HCT116 (cell line): ENCODE measurements around the gene SLC46A3. TPM values are rescaled to one million over a fixed set of nuclear protein-coding genes. Genes with fewer than 3 reads are reported as not detected.

Experiments used
- ATAC-seq: fragments of 200-7000 bp; cut with Tn5 transposase; 2 replicates; pipeline ENCODE4 v1.9.1; 2020; ENCODE audit warnings: mild to moderate bottlenecking, moderate library complexity
- BruUV-seq: library from RNA; stranded (reverse); fragments of 400-500 nt; replicated peaks from 2 replicates; lab custom pipeline; 2021; lab: Mats Ljungman, UMichigan
- CTCF ChIA-PET: fragments of 300-600 bp; sonication (Branson Sonifier 250); formaldehyde crosslinking; loops from one replicate; lab custom pipeline; 2021; ENCODE audit warnings: antibody characterized with exemption; lab: Charles Lee
- POLR2A ChIA-PET: fragments of 300-600, 350-600 bp; sonication (Branson Sonifier 250); formaldehyde crosslinking; loops from one replicate; lab custom pipeline; 2021; ENCODE audit warnings: antibody characterized with exemption; lab: Charles Lee
- RAD21 ChIA-PET, 2 experiments: fragments of 300-600 bp; sonication (Branson Sonifier 250); formaldehyde crosslinking; loops; one replicate each; lab custom pipeline; 2023; ENCODE audit warnings: low total read pairs in 2 of 2; ENCODE audit not compliant: uncharacterized antibody in 2 of 2, unreplicated experiment in 2 of 2, low non-redundant PET in 1 of 2; lab: Charles Lee
- DNase-seq: peaks from one replicate; pipeline ENCODE4 v3.0.0-alpha.2; 2010; ENCODE audit warnings: low read depth, low spot score
- H2AFZ ChIP-seq: fragments of 200-600 bp; shearing (Covaris generic), sonication (generic); 2 replicates; pipeline ENCODE4 v1.6.1; 2017; ENCODE audit warnings: low read depth, mixed run types, mixed read lengths, antibody characterized with exemption, low read length; ENCODE audit not compliant: poor library complexity, severe bottlenecking
- H3K27ac ChIP-seq: 2 replicates; pipeline ENCODE4 v1.5.1; 2012; ENCODE audit warnings: low read depth, low read length
- H3K27me3 ChIP-seq: fragments of 200-600 bp; sonication (generic); 2 replicates; pipeline ENCODE4 v1.6.1; 2016; ENCODE audit warnings: mixed run types, low read length, mixed read lengths; ENCODE audit not compliant: insufficient read depth
- H3K36me3 ChIP-seq, 2 experiments: fragments of 200-500 bp in 1 of 2; fragments of 200-600 bp in 1 of 2; sonication (Bioruptor generic) in 1 of 2; sonication (generic) in 1 of 2; 2 replicates each; pipeline versions ENCODE4 v1.5.1 to v1.6.1; 2014 to 2016; ENCODE audit warnings: low read length in 2 of 2, inconsistent platforms in 1 of 2, mixed read lengths in 1 of 2, mixed run types in 1 of 2; ENCODE audit not compliant: insufficient read depth in 2 of 2, control insufficient read depth in 1 of 2
- H3K4me1 ChIP-seq, 2 experiments: fragments of 200-600 bp in 1 of 2; sonication (generic) in 1 of 2; 2 replicates each; pipeline versions ENCODE4 v1.5.1 to v1.6.1; 2012 to 2017; ENCODE audit warnings: low read length in 2 of 2, inconsistent platforms in 1 of 2, mild to moderate bottlenecking in 1 of 2, mixed read lengths in 1 of 2, mixed run types in 1 of 2, moderate library complexity in 1 of 2; ENCODE audit not compliant: insufficient read depth in 2 of 2, control insufficient read depth in 1 of 2
- H3K4me2 ChIP-seq: fragments of 200-600 bp; sonication (generic); 2 replicates; pipeline ENCODE4 v1.6.1; 2017; ENCODE audit warnings: mixed run types, low read length, mixed read lengths
- H3K4me3 ChIP-seq, 2 experiments: fragments of 200-600 bp in 1 of 2; sonication (generic) in 1 of 2; replicated peaks in 1 of 2; 2 replicates each; pipeline ENCODE4 v1.5.1; 2011 to 2016; ENCODE audit warnings: low read length in 2 of 2, control low read depth in 1 of 2, low read depth in 1 of 2, mild to moderate bottlenecking in 1 of 2, mixed read lengths in 1 of 2, mixed run types in 1 of 2
- H3K79me2 ChIP-seq: fragments of 200-600 bp; sonication (generic); 2 replicates; pipeline ENCODE4 v1.6.1; 2017; ENCODE audit warnings: mild to moderate bottlenecking, mixed run types, low read length, moderate library complexity, mixed read lengths; ENCODE audit not compliant: insufficient read depth
- H3K9ac ChIP-seq: fragments of 200-600 bp; sonication (generic); 2 replicates; pipeline ENCODE4 v1.6.1; 2016; ENCODE audit warnings: low read length, mixed read lengths
- H3K9me2 ChIP-seq: fragments of 200-600 bp; sonication (generic), shearing (Covaris generic); 2 replicates; pipeline ENCODE4 v1.6.1; 2017; ENCODE audit warnings: mixed run types, mild to moderate bottlenecking, moderate library complexity; ENCODE audit not compliant: insufficient read depth
- H3K9me3 ChIP-seq, 2 experiments: fragments of 200-500 bp in 1 of 2; fragments of 200-600 bp in 1 of 2; sonication (Bioruptor generic) in 1 of 2; sonication (generic) in 1 of 2; 2 replicates each; pipeline ENCODE4 v1.6.1; 2014 to 2017; ENCODE audit warnings: low read length in 2 of 2, mixed read lengths in 2 of 2, inconsistent platforms in 1 of 2, low read depth in 1 of 2, mild to moderate bottlenecking in 1 of 2, mixed run types in 1 of 2, moderate library complexity in 1 of 2; ENCODE audit not compliant: control insufficient read depth in 1 of 2, insufficient read depth in 1 of 2
- H4K20me1 ChIP-seq: fragments of 200-600 bp; sonication (generic), shearing (Covaris generic); 2 replicates; pipeline ENCODE4 v1.6.1; 2017; ENCODE audit warnings: mixed run types, mild to moderate bottlenecking, moderate library complexity; ENCODE audit not compliant: insufficient read depth
- CBX3 ChIP-seq: IDR thresholded peaks from 2 replicates; pipeline ENCODE4 v1.6.1; 2012; ENCODE audit warnings: low read depth
- ELF1 ChIP-seq: IDR thresholded peaks from 2 replicates; pipeline ENCODE4 v1.6.1; 2012; ENCODE audit warnings: low read depth, borderline replicate concordance
- EZH2 ChIP-seq: fragments of 200-600 bp; sonication (generic); IDR thresholded peaks from 2 replicates; pipeline ENCODE4 v1.6.1; 2017; ENCODE audit warnings: antibody characterized with exemption, mixed run types
- EZH2phosphoT487 ChIP-seq: fragments of 200-600 bp; IDR thresholded peaks from 2 replicates; pipeline ENCODE4 v1.6.1; 2018; ENCODE audit warnings: antibody characterized with exemption, borderline replicate concordance
- FOSL1 ChIP-seq: IDR thresholded peaks from 2 replicates; pipeline ENCODE4 v1.6.1; 2012; ENCODE audit warnings: low read depth
- JUND ChIP-seq: IDR thresholded peaks from 2 replicates; pipeline ENCODE4 v1.6.1; 2012
- POLR2AphosphoS5 ChIP-seq: IDR thresholded peaks from 2 replicates; pipeline ENCODE4 v1.6.1; 2011; ENCODE audit warnings: mild to moderate bottlenecking, low read depth, low read length, moderate library complexity
- RAD21 ChIP-seq: IDR thresholded peaks from 2 replicates; pipeline ENCODE4 v1.6.1; 2012; ENCODE audit warnings: low read depth, mild to moderate bottlenecking
- SIN3A ChIP-seq: IDR thresholded peaks from 2 replicates; pipeline ENCODE4 v1.6.1; 2012; ENCODE audit warnings: low read depth
- SP1 ChIP-seq: IDR thresholded peaks from 2 replicates; pipeline ENCODE4 v1.6.1; 2012; ENCODE audit warnings: low read depth
- SRF ChIP-seq: IDR thresholded peaks from 2 replicates; pipeline ENCODE4 v1.6.1; 2012; ENCODE audit warnings: low read depth
- TCF7L2 ChIP-seq: IDR thresholded peaks from 2 replicates; pipeline ENCODE4 v1.7.0; 2011; ENCODE audit warnings: borderline replicate concordance, inconsistent platforms; ENCODE audit not compliant: insufficient read depth, insufficient read length; ENCODE audit errors: extremely low read depth
- YY1 ChIP-seq: IDR thresholded peaks from 2 replicates; pipeline ENCODE4 v1.6.1; 2011; ENCODE audit warnings: low read length, low read depth, moderate library complexity, mild to moderate bottlenecking; ENCODE audit not compliant: insufficient replicate concordance; ENCODE audit errors: extremely low read depth
- ZFX ChIP-seq: fragments of 450-650 bp; IDR thresholded peaks from 2 replicates; pipeline ENCODE4 v1.6.1; 2017
- ZNF274 ChIP-seq: fragments of 200-500 bp; sonication (Bioruptor generic); IDR thresholded peaks from 2 replicates; pipeline ENCODE4 v1.6.1; 2014; ENCODE audit warnings: mild to moderate bottlenecking, low read depth, low read length, inconsistent platforms
- intact Hi-C: fragments of 100-400 bp; cut with micrococcal nuclease; formaldehyde crosslinking; loops from 2 replicates; pipeline ENCODE4 v1.10.0; 2022
- total RNA-seq: library from RNA; stranded (reverse); gene quantifications from one replicate; pipeline ENCODE4 v1.2.1, GENCODE V29; 2021; ENCODE audit not compliant: unreplicated experiment
- TF ChIP-seq, protein P1 (sequence below): IDR thresholded peaks from 2 replicates; pipeline ENCODE4 v1.6.1; 2012
- TF ChIP-seq, protein P2 (sequence below): IDR thresholded peaks from 2 replicates; pipeline ENCODE4 v1.6.1; 2011; ENCODE audit warnings: mild to moderate bottlenecking, low read length, moderate library complexity; ENCODE audit not compliant: insufficient replicate concordance; ENCODE audit errors: extremely low read depth
- TF ChIP-seq, protein P3 (sequence below): IDR thresholded peaks from 2 replicates; pipeline ENCODE4 v1.6.1; 2012
- TF ChIP-seq, protein P4 (sequence below), 3 experiments: fragments of 200-600 bp in 1 of 3; sonication (generic) in 1 of 3; IDR thresholded peaks in 2 of 3; conservative IDR thresholded peaks in 1 of 3; 2 replicates each; pipeline ENCODE4 v1.5.1; 2012 to 2017; ENCODE audit warnings: low read depth in 2 of 3, low read length in 2 of 3, antibody characterized with exemption in 1 of 3, borderline replicate concordance in 1 of 3, control low read depth in 1 of 3, mild to moderate bottlenecking in 1 of 3, mixed read lengths in 1 of 3, mixed run types in 1 of 3, moderate library complexity in 1 of 3; ENCODE audit not compliant: insufficient read depth in 1 of 3

Gene SLC46A3
- total RNA-seq, 1 experiment from 2014 or later = 0.93 TPM

DNA sequence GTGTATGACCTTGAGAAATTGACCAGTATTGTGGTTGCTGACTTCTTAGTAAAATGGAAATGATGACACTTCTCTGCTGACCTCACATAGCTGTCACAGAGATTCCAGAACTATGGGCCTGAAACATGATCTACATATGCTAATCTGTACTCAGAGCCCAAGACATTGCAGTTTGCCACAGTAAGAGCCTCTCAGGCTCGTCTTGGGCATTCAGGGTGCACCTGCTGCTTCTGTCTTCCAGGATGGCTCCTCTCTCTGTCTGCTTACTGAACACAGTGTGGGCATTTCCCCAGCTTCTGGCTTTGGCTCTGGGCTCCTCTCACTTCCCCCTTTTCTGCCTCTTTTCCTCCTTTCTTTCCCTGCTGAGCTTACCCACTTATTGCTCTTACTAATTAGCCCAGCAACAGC lies 22.3 kb upstream of the SLC46A3 start:
- BruUV-seq = no TSS peak
- ChIA-PET RAD21 (no interaction called here), POLR2A (no interaction called here), CTCF (no interaction called here)
- Histone ChIP-seq H3K79me2 (no peaks in the 10 kb centered on the region), H3K27ac (no peak overlapping the region), H3K4me3 (no peak overlapping the region), H3K9ac (no peak overlapping the region), H2AFZ (no peak overlapping the region), H3K9me2 (no peaks in the 10 kb centered on the region), H3K4me1 (no peaks in the 10 kb centered on the region), H3K4me2 (no peak overlapping the region), H3K36me3 (no peaks in the 10 kb centered on the region), H3K9me3 (no peaks in the 10 kb centered on the region), H4K20me1 (no peaks in the 10 kb centered on the region), H3K27me3 (no peaks in the 10 kb centered on the region; the same call in 1 of the 2 replicates)
- TF ChIP-seq CBX3 = no peak
- no peak for TF ChIP-seq ZNF274
- TF ChIP-seq JUND = no peak
- no peak for TF ChIP-seq RAD21
- TF ChIP-seq, protein P1, sequence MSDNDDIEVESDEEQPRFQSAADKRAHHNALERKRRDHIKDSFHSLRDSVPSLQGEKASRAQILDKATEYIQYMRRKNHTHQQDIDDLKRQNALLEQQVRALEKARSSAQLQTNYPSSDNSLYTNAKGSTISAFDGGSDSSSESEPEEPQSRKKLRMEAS = no peak
- DNase-seq (no peak), ATAC-seq (no peak)
- intact Hi-C loops = no loop called here

DNA sequence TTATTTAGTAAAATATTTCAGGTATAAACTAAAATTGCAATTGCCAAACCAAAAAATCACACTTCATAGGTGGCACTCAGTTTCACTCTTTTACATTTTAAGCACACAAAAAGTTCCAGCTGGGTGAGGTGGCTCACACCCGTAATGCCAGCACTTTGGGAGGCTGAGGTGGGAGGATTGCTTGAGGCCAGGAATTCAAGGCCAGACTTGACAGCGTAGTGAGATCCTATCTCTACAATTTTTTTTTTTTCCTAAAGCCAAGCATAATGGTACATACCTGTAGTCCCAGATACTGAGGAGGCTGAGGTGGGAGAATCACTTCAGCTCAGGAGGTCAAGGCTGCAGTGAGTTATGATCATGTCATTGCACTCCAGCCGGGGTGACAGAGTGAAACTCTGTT lies 20.6 kb upstream of the SLC46A3 start:
- ChIA-PET POLR2A (no interaction called here), CTCF (no interaction called here), RAD21 (no interaction called here)
- BruUV-seq = no TSS peak
- Histone ChIP-seq H3K4me3 (no peak overlapping the region), H2AFZ (no peak overlapping the region), H3K36me3 (no peaks in the 10 kb centered on the region), H3K79me2 (no peaks in the 10 kb centered on the region), H3K4me1 (no peaks in the 10 kb centered on the region), H3K27ac (no peak overlapping the region), H3K9ac (no peak overlapping the region), H3K9me2 (no peaks in the 10 kb centered on the region), H3K4me2 (no peak overlapping the region), H4K20me1 (no peaks in the 10 kb centered on the region), H3K27me3 (no peaks in the 10 kb centered on the region; the same call in 1 of the 2 replicates), H3K9me3 (no peaks in the 10 kb centered on the region)
- no peak for ATAC-seq
- DNase-seq = no peak
- intact Hi-C loops = no loop called here
- no peak for TF ChIP-seq SRF
- TF ChIP-seq RAD21 = no peak
- no peak for TF ChIP-seq SP1
- TF ChIP-seq SIN3A = no peak
- no peak for TF ChIP-seq FOSL1
- no peak for TF ChIP-seq YY1
- TF ChIP-seq, protein P2, sequence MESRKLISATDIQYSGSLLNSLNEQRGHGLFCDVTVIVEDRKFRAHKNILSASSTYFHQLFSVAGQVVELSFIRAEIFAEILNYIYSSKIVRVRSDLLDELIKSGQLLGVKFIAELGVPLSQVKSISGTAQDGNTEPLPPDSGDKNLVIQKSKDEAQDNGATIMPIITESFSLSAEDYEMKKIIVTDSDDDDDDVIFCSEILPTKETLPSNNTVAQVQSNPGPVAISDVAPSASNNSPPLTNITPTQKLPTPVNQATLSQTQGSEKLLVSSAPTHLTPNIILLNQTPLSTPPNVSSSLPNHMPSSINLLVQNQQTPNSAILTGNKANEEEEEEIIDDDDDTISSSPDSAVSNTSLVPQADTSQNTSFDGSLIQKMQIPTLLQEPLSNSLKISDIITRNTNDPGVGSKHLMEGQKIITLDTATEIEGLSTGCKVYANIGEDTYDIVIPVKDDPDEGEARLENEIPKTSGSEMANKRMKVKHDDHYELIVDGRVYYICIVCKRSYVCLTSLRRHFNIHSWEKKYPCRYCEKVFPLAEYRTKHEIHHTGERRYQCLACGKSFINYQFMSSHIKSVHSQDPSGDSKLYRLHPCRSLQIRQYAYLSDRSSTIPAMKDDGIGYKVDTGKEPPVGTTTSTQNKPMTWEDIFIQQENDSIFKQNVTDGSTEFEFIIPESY = no peak
- no peak for TF ChIP-seq ELF1
- no peak for TF ChIP-seq POLR2AphosphoS5
- TF ChIP-seq, protein P3, sequence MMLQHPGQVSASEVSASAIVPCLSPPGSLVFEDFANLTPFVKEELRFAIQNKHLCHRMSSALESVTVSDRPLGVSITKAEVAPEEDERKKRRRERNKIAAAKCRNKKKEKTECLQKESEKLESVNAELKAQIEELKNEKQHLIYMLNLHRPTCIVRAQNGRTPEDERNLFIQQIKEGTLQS = no peak
- TF ChIP-seq EZH2phosphoT487 = no peak
- TF ChIP-seq TCF7L2 = no peak
- TF ChIP-seq EZH2 = no peak
- TF ChIP-seq JUND = no peak
- TF ChIP-seq CBX3 = no peak
- TF ChIP-seq ZFX = no peak
- TF ChIP-seq, protein P4, sequence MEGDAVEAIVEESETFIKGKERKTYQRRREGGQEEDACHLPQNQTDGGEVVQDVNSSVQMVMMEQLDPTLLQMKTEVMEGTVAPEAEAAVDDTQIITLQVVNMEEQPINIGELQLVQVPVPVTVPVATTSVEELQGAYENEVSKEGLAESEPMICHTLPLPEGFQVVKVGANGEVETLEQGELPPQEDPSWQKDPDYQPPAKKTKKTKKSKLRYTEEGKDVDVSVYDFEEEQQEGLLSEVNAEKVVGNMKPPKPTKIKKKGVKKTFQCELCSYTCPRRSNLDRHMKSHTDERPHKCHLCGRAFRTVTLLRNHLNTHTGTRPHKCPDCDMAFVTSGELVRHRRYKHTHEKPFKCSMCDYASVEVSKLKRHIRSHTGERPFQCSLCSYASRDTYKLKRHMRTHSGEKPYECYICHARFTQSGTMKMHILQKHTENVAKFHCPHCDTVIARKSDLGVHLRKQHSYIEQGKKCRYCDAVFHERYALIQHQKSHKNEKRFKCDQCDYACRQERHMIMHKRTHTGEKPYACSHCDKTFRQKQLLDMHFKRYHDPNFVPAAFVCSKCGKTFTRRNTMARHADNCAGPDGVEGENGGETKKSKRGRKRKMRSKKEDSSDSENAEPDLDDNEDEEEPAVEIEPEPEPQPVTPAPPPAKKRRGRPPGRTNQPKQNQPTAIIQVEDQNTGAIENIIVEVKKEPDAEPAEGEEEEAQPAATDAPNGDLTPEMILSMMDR (IDR thresholded peaks at IDR 0.05 in 2 of 3, conservative IDR thresholded peaks at IDR 0.05 in 1 of 3; ENCODE audit: borderline replicate concordance in 1 of 3, insufficient read depth in 1 of 3, low read depth in 2 of 3, low read length in 2 of 3) = no peak
